Kidney glomerular epithelial cell (primary cell): Measurements from ENCODE around the gene ARHGEF28.

Source experiments
- DNase-seq: peaks from one replicate; lab custom pipeline; 2025; lab: John Stamatoyannopoulos, UW

The ARHGEF28 gene

GRCh38 chr5:73625944-73626811 is at the start of gene ARHGEF28:
Gene ARHGEF28 (plus strand): TSS chr5:73626196. CDS start chr5:73684852, 58,656 bp downstream.
- DNase-seq: peak; percentile 53

GRCh38 chr5:73582285-73583145 is 43.5 kb upstream of the ARHGEF28 start:
- no peak for DNase-seq

- DNase-seq: no peak
Observed at GRCh38 chr5:73587923-73588322, 38.1 kb upstream of the ARHGEF28 start.

GRCh38 chr5:73591102-73591695 is 34.8 kb upstream of the ARHGEF28 start:
- peak; percentile 79 for DNase-seq

GRCh38 chr5:73591698-73592501 is 34.1 kb upstream of the ARHGEF28 start:
- peak; percentile 52 for DNase-seq

- DNase-seq: peak; percentile 67
Observed at GRCh38 chr5:73592551-73592950, 33.4 kb upstream of the ARHGEF28 start.

GRCh38 chr5:73596705-73597328 is 29.2 kb upstream of the ARHGEF28 start:
- no peak for DNase-seq

GRCh38 chr5:73599380-73599779 is 26.6 kb upstream of the ARHGEF28 start:
- DNase-seq: no peak

- no peak for DNase-seq
Observed at GRCh38 chr5:73603998-73604397, 22.0 kb upstream of the ARHGEF28 start.

- DNase-seq: no peak
Observed at GRCh38 chr5:73605223-73606087, 20.5 kb upstream of the ARHGEF28 start.

- no peak for DNase-seq
Observed at GRCh38 chr5:73606206-73606753, 19.7 kb upstream of the ARHGEF28 start.

GRCh38 chr5:73607228-73607627 is 18.8 kb upstream of the ARHGEF28 start:
- no peak for DNase-seq

- no peak for DNase-seq
Observed at GRCh38 chr5:73612799-73613198, 13.2 kb upstream of the ARHGEF28 start.

- DNase-seq: no peak
Observed at GRCh38 chr5:73615085-73615484, 10.9 kb upstream of the ARHGEF28 start.

- DNase-seq: no peak
Observed at GRCh38 chr5:73615947-73616346, 10.0 kb upstream of the ARHGEF28 start.

- DNase-seq: no peak
Observed at GRCh38 chr5:73617510-73618279, 8.3 kb upstream of the ARHGEF28 start.

- DNase-seq: no peak
Observed at GRCh38 chr5:73619606-73620333, 6.2 kb upstream of the ARHGEF28 start.

GRCh38 chr5:73620334-73620687 is 5.7 kb upstream of the ARHGEF28 start:
- DNase-seq: no peak
